MCF 10A (cell line): ENCODE data around the gene VAX1. TPM values are rescaled to one million over a fixed set of nuclear protein-coding genes. Genes with fewer than 3 reads are reported as not detected.

ENCODE experiments used
- BruUV-seq: library from RNA; stranded (reverse); fragments of 400-500 nt; replicated peaks from 2 replicates; lab custom pipeline; 2021; lab: Mats Ljungman, UMichigan
- CTCF ChIA-PET: fragments of 300-600 bp; sonication (Branson Sonifier 250); formaldehyde crosslinking; extraction: SDS; loops from one replicate; lab custom pipeline; 2021; ENCODE audit warnings: antibody characterized with exemption, inconsistent platforms; lab: Yijun Ruan, JAX
- POLR2A ChIA-PET: fragments of 300-600, 350-650 bp; sonication (Branson Sonifier 250); formaldehyde crosslinking; extraction: SDS; loops from one replicate; lab custom pipeline; 2020; ENCODE audit warnings: antibody characterized with exemption, inconsistent platforms; lab: Yijun Ruan, JAX
- DNase-seq: peaks from one replicate; pipeline ENCODE4 v3.0.0-alpha.2; 2018; ENCODE audit not compliant: unreplicated experiment
- H3K27ac Mint-ChIP-seq: one replicate; pipeline ENCODE4 v1.8.0; 2022; ENCODE audit warnings: mild to moderate bottlenecking, low read depth, mixed read lengths; ENCODE audit not compliant: unreplicated experiment
- H3K27me3 Mint-ChIP-seq: one replicate; pipeline ENCODE4 v1.8.0; 2022; ENCODE audit warnings: mixed read lengths; ENCODE audit not compliant: insufficient read depth, unreplicated experiment
- H3K36me3 Mint-ChIP-seq: one replicate; pipeline ENCODE4 v1.8.0; 2022; ENCODE audit warnings: mild to moderate bottlenecking, moderate library complexity, mixed read lengths; ENCODE audit not compliant: insufficient read depth, unreplicated experiment
- H3K4me1 Mint-ChIP-seq: one replicate; pipeline ENCODE4 v1.8.0; 2022; ENCODE audit warnings: mixed read lengths; ENCODE audit not compliant: insufficient read depth, unreplicated experiment
- H3K4me3 Mint-ChIP-seq: one replicate; pipeline ENCODE4 v1.8.0; 2022; ENCODE audit warnings: mild to moderate bottlenecking, moderate library complexity, mixed read lengths; ENCODE audit not compliant: unreplicated experiment
- H3K9me3 Mint-ChIP-seq: one replicate; pipeline ENCODE4 v1.8.0; 2022; ENCODE audit warnings: mixed read lengths; ENCODE audit not compliant: unreplicated experiment
- CTCF ChIP-seq: fragments of 200-600 bp; IDR thresholded peaks from one replicate; pipeline ENCODE4 v1.8.0; 2022; ENCODE audit warnings: antibody characterized with exemption, mild to moderate bottlenecking; ENCODE audit not compliant: unreplicated experiment
- intact Hi-C: fragments of 100-400 bp; cut with micrococcal nuclease; formaldehyde crosslinking; loops from 2 replicates; pipeline ENCODE4 v1.14.1; 2022
- total RNA-seq: library from RNA; stranded (reverse); gene quantifications from 2 replicates; pipeline ENCODE4 v1.2.3, GENCODE V29; 2022

The VAX1 gene
- total RNA-seq, 1 experiment from 2014 or later: not detected

GRCh38 chr10:117184821-117185220 is 46.8 kb upstream of the VAX1 start:
- intact Hi-C loops: no loop called here
- ChIA-PET CTCF (interaction anchor here (0.6 to 5.9 kb wide), 3 partner anchors 10 to 387 kb away, joined by 3 to 39 read pairs (median 4); no protein-coding TSS in a partner anchor), POLR2A (no interaction called here)
- no peak for TF ChIP-seq CTCF
- Mint-ChIP-seq H3K4me1 (peaks cover 8% of the 10 kb centered on the region), H3K36me3 (no peaks in the 10 kb centered on the region), H3K9me3 (no peaks in the 10 kb centered on the region), H3K4me3 (no peak overlapping the region), H3K27me3 (peaks cover 12% of the 10 kb centered on the region), H3K27ac (no peak overlapping the region)
- no TSS peak for BruUV-seq
- DNase-seq: no peak

- H3K27ac Mint-ChIP-seq: no peak overlapping the region
- TF ChIP-seq CTCF: no peak
- H3K27me3 Mint-ChIP-seq: peaks cover 12% of the 10 kb centered on the region
- no TSS peak for BruUV-seq
- ChIA-PET CTCF (interaction anchor here (1.3 to 5.9 kb wide), 3 partner anchors 10 to 387 kb away, joined by 4 to 39 read pairs (median 9); no protein-coding TSS in a partner anchor), POLR2A (no interaction called here)
- no peaks in the 10 kb centered on the region for H3K9me3 Mint-ChIP-seq
- DNase-seq: no peak
- H3K4me1 Mint-ChIP-seq: peaks cover 8% of the 10 kb centered on the region
- no peaks in the 10 kb centered on the region for H3K36me3 Mint-ChIP-seq
- intact Hi-C loops: no loop called here
- H3K4me3 Mint-ChIP-seq: no peak overlapping the region
Measured at GRCh38 chr10:117184296-117184695, 46.2 kb upstream of the VAX1 start.

GRCh38 chr10:117178190-117178589 is 40.1 kb upstream of the VAX1 start:
- POLR2A ChIA-PET: no interaction called here
- TF ChIP-seq CTCF: no peak
- Mint-ChIP-seq H3K4me3 (no peak overlapping the region), H3K27ac (no peak overlapping the region), H3K36me3 (no peaks in the 10 kb centered on the region), H3K4me1 (no peaks in the 10 kb centered on the region), H3K9me3 (no peaks in the 10 kb centered on the region), H3K27me3 (peaks cover 17% of the 10 kb centered on the region)
- intact Hi-C loops: loop anchor here (5.0 to 10.0 kb wide), 2 partner anchors 103 to 551 kb away; no protein-coding TSS in a partner anchor
- DNase-seq: no peak
- CTCF ChIA-PET: interaction anchor here (0.9 to 18.6 kb wide), 4 partner anchors 19 to 390 kb away, joined by 3 to 578 read pairs (median 10); no protein-coding TSS in a partner anchor
- BruUV-seq: no TSS peak

- no TSS peak for BruUV-seq
- CTCF ChIA-PET: interaction anchor here (0.6 to 18.6 kb wide), 36 partner anchors 9 to 761 kb away, joined by 3 to 578 read pairs (median 4); no protein-coding TSS in a partner anchor
- POLR2A ChIA-PET: interaction anchor here (1.7 kb wide), 1 partner anchor 379 kb away, joined by 25 read pairs; no protein-coding TSS in a partner anchor
- intact Hi-C loops: loop anchor here (1.0 to 10.0 kb wide), 5 partner anchors 101 to 549 kb away; no protein-coding TSS in a partner anchor
- no peak overlapping the region for H3K27ac Mint-ChIP-seq
- peak; percentile 86 for TF ChIP-seq CTCF
- no peaks in the 10 kb centered on the region for H3K36me3 Mint-ChIP-seq
- H3K4me3 Mint-ChIP-seq: peak overlapping the region; percentile 71
- peaks cover 38% of the 10 kb centered on the region for H3K27me3 Mint-ChIP-seq
- DNase-seq: peak; percentile 82
- no peaks in the 10 kb centered on the region for H3K9me3 Mint-ChIP-seq
- no peaks in the 10 kb centered on the region for H3K4me1 Mint-ChIP-seq
Measured at GRCh38 chr10:117175901-117176534, 37.9 kb upstream of the VAX1 start.
